ENCODE results near the gene GABRG3. TPM values are rescaled to one million over a fixed set of nuclear protein-coding genes. Genes with fewer than 3 reads are reported as not detected.

The GABRG3 gene
- total and polyA plus RNA-seq, 9 of the 15 experiments (the other 6 are each of a cell fraction or from before 2014, with no cell fraction given) = 4.0 to 15.1 (median 11.2) TPM

DNA sequence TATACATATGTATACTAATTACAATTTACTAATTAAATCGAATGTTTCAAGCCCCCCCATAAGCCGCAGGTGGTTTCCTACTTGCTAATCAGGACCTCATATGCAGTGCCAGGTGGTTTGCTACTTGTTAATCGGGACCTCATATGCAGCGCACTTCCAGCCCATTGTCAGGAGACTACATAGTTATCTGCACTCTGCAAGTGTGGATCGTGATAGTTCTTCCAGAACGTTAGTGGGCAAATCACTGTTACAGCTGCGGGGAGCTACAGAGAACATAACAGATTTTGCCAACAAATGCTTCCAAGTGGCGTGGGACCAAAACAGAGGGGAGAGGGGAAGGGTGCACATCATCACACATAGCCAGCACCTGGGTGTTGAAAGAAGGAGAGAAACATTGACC, 558.4 kb downstream of the GABRG3 start:
- no peak overlapping the region for H3K27ac ChIP-seq (ENCODE audit: extremely low read depth, low read depth, low read length)
- no peaks in the 10 kb centered on the region for H3K79me2 ChIP-seq (ENCODE audit: control insufficient read depth, insufficient read depth, low read length)
- H3K9ac ChIP-seq (ENCODE audit: insufficient read depth in 1 of 2, low read depth in 2 of 2, low read length in 2 of 2) = no peak overlapping the region
- intact Hi-C loops (cut with micrococcal nuclease) (no loop called here), in situ Hi-C loops (cut with MboI) (no loop called here)
- POLR2A ChIA-PET = no interaction called here
- 39% methylated on average over 7 of the region's 8 CpGs for WGBS (ENCODE audit: insufficient coverage, low coverage, missing lambda C conversion rate)
- CTCF ChIA-PET (ENCODE audit: low intra/inter-chr PET ratio) = no interaction called here
- H3K4me3 ChIP-seq = no peak overlapping the region
- no peaks in the 10 kb centered on the region for H4K20me1 ChIP-seq (replicated peaks; ENCODE audit: control insufficient read depth, insufficient read depth, low read length)
- FAIRE-seq (no peak), ATAC-seq (no peak), DNase-seq (ENCODE audit: extremely low read depth in 1 of 4, low spot score in 3 of 4) (no peak)
- H3K9me1 ChIP-seq (ENCODE audit: control insufficient read depth, insufficient read depth, low read length) = no peaks in the 10 kb centered on the region
- H2AFZ ChIP-seq (ENCODE audit: low read depth, low read length) = no peak overlapping the region
- BruUV-seq (replicated peaks) = no TSS peak
- TF ChIP-seq SMARCE1 (IDR thresholded peaks at IDR 0.05) = no peak
- TF ChIP-seq, protein P1, sequence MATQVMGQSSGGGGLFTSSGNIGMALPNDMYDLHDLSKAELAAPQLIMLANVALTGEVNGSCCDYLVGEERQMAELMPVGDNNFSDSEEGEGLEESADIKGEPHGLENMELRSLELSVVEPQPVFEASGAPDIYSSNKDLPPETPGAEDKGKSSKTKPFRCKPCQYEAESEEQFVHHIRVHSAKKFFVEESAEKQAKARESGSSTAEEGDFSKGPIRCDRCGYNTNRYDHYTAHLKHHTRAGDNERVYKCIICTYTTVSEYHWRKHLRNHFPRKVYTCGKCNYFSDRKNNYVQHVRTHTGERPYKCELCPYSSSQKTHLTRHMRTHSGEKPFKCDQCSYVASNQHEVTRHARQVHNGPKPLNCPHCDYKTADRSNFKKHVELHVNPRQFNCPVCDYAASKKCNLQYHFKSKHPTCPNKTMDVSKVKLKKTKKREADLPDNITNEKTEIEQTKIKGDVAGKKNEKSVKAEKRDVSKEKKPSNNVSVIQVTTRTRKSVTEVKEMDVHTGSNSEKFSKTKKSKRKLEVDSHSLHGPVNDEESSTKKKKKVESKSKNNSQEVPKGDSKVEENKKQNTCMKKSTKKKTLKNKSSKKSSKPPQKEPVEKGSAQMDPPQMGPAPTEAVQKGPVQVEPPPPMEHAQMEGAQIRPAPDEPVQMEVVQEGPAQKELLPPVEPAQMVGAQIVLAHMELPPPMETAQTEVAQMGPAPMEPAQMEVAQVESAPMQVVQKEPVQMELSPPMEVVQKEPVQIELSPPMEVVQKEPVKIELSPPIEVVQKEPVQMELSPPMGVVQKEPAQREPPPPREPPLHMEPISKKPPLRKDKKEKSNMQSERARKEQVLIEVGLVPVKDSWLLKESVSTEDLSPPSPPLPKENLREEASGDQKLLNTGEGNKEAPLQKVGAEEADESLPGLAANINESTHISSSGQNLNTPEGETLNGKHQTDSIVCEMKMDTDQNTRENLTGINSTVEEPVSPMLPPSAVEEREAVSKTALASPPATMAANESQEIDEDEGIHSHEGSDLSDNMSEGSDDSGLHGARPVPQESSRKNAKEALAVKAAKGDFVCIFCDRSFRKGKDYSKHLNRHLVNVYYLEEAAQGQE (IDR thresholded peaks at IDR 0.05; ENCODE audit: borderline replicate concordance) = no peak
- TF ChIP-seq, protein P1 (CRISPR knock-in tag; IDR thresholded peaks at IDR 0.05; ENCODE audit: low read depth) = no peak
- TF ChIP-seq RAD21 (CRISPR knock-in tag; conservative IDR thresholded peaks at IDR 0.05 in 1 of 2, IDR thresholded peaks at IDR 0.05 in 1 of 2) = no peak
- no peak for TF ChIP-seq SMAD1 (IDR thresholded peaks at IDR 0.05; ENCODE audit: low read depth, low read length, partially characterized antibody)
- TF ChIP-seq ZNF133 (CRISPR knock-in tag; IDR thresholded peaks at IDR 0.05) = no peak
- TF ChIP-seq CEBPB (tag; IDR thresholded peaks at IDR 0.05) = no peak
- no peak for TF ChIP-seq ZNF644 (tag; IDR thresholded peaks at IDR 0.05; ENCODE audit: low read depth)
- TF ChIP-seq, protein P2, sequence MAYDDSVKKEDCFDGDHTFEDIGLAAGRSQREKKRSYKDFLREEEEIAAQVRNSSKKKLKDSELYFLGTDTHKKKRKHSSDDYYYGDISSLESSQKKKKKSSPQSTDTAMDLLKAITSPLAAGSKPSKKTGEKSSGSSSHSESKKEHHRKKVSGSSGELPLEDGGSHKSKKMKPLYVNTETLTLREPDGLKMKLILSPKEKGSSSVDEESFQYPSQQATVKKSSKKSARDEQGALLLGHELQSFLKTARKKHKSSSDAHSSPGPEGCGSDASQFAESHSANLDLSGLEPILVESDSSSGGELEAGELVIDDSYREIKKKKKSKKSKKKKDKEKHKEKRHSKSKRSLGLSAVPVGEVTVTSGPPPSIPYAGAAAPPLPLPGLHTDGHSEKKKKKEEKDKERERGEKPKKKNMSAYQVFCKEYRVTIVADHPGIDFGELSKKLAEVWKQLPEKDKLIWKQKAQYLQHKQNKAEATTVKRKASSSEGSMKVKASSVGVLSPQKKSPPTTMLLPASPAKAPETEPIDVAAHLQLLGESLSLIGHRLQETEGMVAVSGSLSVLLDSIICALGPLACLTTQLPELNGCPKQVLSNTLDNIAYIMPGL (CRISPR knock-in tag; IDR thresholded peaks at IDR 0.05) = no peak
- no peak for TF ChIP-seq RBM14 (IDR thresholded peaks at IDR 0.05; ENCODE audit: borderline replicate concordance, insufficient read depth, low read depth, low read length)
- H3K4me2 ChIP-seq (ENCODE audit: insufficient read depth, low read length) = no peak overlapping the region
- H3K9me3 ChIP-seq (replicated peaks; ENCODE audit: control insufficient read depth, insufficient read depth, low read depth, low read length) = peaks cover 5% of the 10 kb centered on the region; the same call in 1 of the 2 replicates
- peaks cover 4% of the 10 kb centered on the region; the same call in 1 of the 3 replicates for H3K36me3 ChIP-seq (ENCODE audit: control insufficient read depth, insufficient read depth, low read length)
- H3K27me3 ChIP-seq (ENCODE audit: control insufficient read depth in 2 of 2, insufficient read depth in 2 of 2, low read length in 2 of 2) = no peaks in the 10 kb centered on the region
- peaks cover 0 to 15% of the 10 kb centered on the region in 2 experiments; a peak in 2 of 5 replicates for H3K4me1 ChIP-seq (replicated peaks in 1 of 2; ENCODE audit: control insufficient read depth in 2 of 2, insufficient read depth in 2 of 2, low read length in 2 of 2)

All from K562 (cell line).